Tibial nerve (tissue), 4 donors: ENCODE results near the gene PSMG4. TPM values are rescaled to one million over a fixed set of nuclear protein-coding genes. Genes with fewer than 3 reads are reported as not detected.

Experiments
- DNase-seq, 2 donors: peaks; one replicate each; pipeline ENCODE4 v3.0.0-alpha.2; 2019; ENCODE audit warnings: low spot score in 2 of 2
- H3K27ac ChIP-seq, 4 donors: fragments of 200-600 bp; sonication (generic) in 3 of 4; one replicate each; pipeline ENCODE4 v1.5.1; 2017 to 2019; ENCODE audit warnings: mild to moderate bottlenecking in 1 of 4
- H3K27me3 ChIP-seq, 2 donors: fragments of 200-600 bp; sonication (generic) in 1 of 2; one replicate each; pipeline versions ENCODE4 v1.5.1 to v1.6.0; 2017 to 2019
- H3K36me3 ChIP-seq, 3 donors: fragments of 200-600 bp; sonication (generic); one replicate each; pipeline ENCODE4 v1.5.1; 2018 to 2019
- H3K4me1 ChIP-seq, 4 donors: fragments of 200-600 bp; sonication (generic) in 3 of 4; one replicate each; pipeline ENCODE4 v1.5.1; 2017 to 2019
- H3K4me3 ChIP-seq, 4 donors: fragments of 200-600 bp; sonication (generic) in 3 of 4; one replicate each; pipeline ENCODE4 v1.5.1; 2017 to 2019; ENCODE audit warnings: mild to moderate bottlenecking in 1 of 4, moderate library complexity in 1 of 4
- H3K9me3 ChIP-seq, 4 donors: fragments of 200-600 bp; sonication (generic) in 3 of 4; one replicate each; pipeline ENCODE4 v1.5.1; 2017 to 2019
- EP300 ChIP-seq, 2 donors: sonication (generic); formaldehyde crosslinking; IDR thresholded peaks; one replicate each; pipeline ENCODE4 v1.6.1; 2017; ENCODE audit warnings: antibody characterized with exemption in 2 of 2, mild to moderate bottlenecking in 1 of 2
- POLR2A ChIP-seq, 2 donors: fragments of 450-650 bp; IDR thresholded peaks; one replicate each; pipeline ENCODE4 v1.6.1; 2017; ENCODE audit warnings: antibody characterized with exemption in 2 of 2, mild to moderate bottlenecking in 2 of 2, moderate library complexity in 2 of 2
- WGBS, 2 donors: methylation state at CpG; one replicate each; pipeline ENCODE4 v1.1.5; 2018; 5-methylcytosine and 5-hydroxymethylcytosine counted together
- total RNA-seq, 4 donors: library from RNA; depleted of rRNA; stranded (reverse); fragments of >200 nt; gene quantifications; one replicate each; pipeline ENCODE4 v1.1.0, GENCODE V29; 2016
- TF ChIP-seq, protein P1 (sequence below), 5 experiments: fragments of 200-600 bp in 3 of 5; fragments of 450-650 bp in 2 of 5; sonication (generic) in 3 of 5; IDR thresholded peaks; one replicate each; pipeline ENCODE4 v1.5.1; 2016 to 2019; ENCODE audit warnings: antibody characterized with exemption in 5 of 5, mild to moderate bottlenecking in 3 of 5, moderate library complexity in 2 of 5

The PSMG4 gene
- total RNA-seq, 4 donors from 2014 or later: 14.7 to 36.5 (median 31.8) TPM

GRCh38 chr6:3307436-3307835 is 48.7 kb downstream of the PSMG4 start:
- no peak overlapping the region for H3K4me3 ChIP-seq
- H3K36me3 ChIP-seq: peaks cover 0 to 11% (median 0%) of the 10 kb centered on the region in 3 donors
- WGBS, 2 donors: 96 to 97% methylated on average over 11 to 12 of the region's 12 CpGs
- no peaks in the 10 kb centered on the region for H3K4me1 ChIP-seq
- no peaks in the 10 kb centered on the region for H3K9me3 ChIP-seq
- TF ChIP-seq POLR2A (IDR thresholded peaks at IDR 0.05): no peak
- no peak for TF ChIP-seq EP300 (IDR thresholded peaks at IDR 0.05)
- TF ChIP-seq, protein P1, sequence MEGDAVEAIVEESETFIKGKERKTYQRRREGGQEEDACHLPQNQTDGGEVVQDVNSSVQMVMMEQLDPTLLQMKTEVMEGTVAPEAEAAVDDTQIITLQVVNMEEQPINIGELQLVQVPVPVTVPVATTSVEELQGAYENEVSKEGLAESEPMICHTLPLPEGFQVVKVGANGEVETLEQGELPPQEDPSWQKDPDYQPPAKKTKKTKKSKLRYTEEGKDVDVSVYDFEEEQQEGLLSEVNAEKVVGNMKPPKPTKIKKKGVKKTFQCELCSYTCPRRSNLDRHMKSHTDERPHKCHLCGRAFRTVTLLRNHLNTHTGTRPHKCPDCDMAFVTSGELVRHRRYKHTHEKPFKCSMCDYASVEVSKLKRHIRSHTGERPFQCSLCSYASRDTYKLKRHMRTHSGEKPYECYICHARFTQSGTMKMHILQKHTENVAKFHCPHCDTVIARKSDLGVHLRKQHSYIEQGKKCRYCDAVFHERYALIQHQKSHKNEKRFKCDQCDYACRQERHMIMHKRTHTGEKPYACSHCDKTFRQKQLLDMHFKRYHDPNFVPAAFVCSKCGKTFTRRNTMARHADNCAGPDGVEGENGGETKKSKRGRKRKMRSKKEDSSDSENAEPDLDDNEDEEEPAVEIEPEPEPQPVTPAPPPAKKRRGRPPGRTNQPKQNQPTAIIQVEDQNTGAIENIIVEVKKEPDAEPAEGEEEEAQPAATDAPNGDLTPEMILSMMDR (IDR thresholded peaks at IDR 0.05): no peak
- no peaks in the 10 kb centered on the region for H3K27me3 ChIP-seq
- H3K27ac ChIP-seq: no peak overlapping the region
- no peak for DNase-seq

DNA sequence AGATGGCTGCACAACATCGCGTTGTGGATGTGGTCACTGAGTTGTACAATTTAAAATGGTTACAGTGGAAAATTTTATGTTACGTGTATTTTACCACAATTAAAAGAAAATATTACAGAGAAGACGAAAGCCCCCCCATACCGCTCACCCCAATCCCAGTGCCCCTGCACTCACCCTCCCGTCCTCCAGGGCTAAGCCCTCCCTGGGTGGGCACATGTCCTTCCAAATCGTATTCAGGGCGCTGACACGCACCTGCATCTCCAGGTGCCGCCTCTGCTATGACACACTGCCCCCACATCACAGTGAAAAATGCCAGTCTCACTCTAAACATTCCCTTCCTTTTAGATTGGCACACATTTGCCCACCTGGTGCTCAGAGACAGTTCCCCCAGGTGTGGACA is 49.4 kb downstream of the PSMG4 start:
- Histone ChIP-seq H3K9me3 (no peaks in the 10 kb centered on the region), H3K27me3 (no peaks in the 10 kb centered on the region), H3K27ac (no peak overlapping the region), H3K4me1 (no peaks in the 10 kb centered on the region), H3K36me3 (peaks cover 0 to 10% (median 0%) of the 10 kb centered on the region in 3 donors), H3K4me3 (no peak overlapping the region)
- TF ChIP-seq, protein P1 (IDR thresholded peaks at IDR 0.05): no peak
- TF ChIP-seq EP300 (IDR thresholded peaks at IDR 0.05) (no peak), POLR2A (IDR thresholded peaks at IDR 0.05) (no peak)
- no peak for DNase-seq
- 95 to 97% methylated on average over 10 of the region's 10 CpGs for WGBS, 2 donors

DNA sequence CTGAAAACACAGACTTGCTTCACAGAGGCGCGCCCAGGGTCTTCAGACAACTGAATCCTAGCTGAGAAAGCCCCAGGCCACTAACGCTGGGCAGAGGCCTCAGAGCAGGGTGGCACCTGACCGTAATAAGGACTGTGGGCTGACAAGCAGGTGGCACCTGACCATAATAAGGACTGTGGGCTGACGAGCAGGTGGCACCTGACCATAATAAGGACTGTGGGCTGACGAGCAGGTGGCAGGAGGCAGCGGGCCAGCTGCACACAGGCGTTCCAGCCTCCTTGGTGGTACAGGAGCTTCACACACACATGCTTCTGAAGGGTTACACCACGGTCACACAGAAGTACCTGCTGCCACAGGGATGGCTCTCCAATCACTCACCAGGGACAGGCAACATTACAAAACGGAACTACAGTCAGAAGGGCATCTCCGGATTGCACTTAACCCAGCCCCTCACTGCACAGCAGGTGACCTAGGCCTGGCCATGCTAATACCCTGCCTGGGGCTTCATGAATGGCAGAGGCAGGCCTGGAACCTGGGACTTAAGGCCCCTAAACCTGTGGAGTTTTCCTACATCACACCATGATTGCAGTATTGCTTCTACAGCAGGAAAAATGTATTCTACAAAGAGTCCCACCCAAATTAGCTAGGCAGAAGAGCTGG is 50.8 kb downstream of the PSMG4 start:
- Histone ChIP-seq H3K27ac (no peak overlapping the region), H3K4me1 (no peaks in the 10 kb centered on the region), H3K9me3 (no peaks in the 10 kb centered on the region), H3K36me3 (peaks cover 0 to 5% (median 0%) of the 10 kb centered on the region in 3 donors), H3K4me3 (no peak overlapping the region), H3K27me3 (no peaks in the 10 kb centered on the region)
- no peak for TF ChIP-seq EP300 (IDR thresholded peaks at IDR 0.05)
- no peak for TF ChIP-seq POLR2A (IDR thresholded peaks at IDR 0.05)
- TF ChIP-seq, protein P1 (IDR thresholded peaks at IDR 0.05): no peak
- no peak for DNase-seq
- 83 to 85% methylated on average over 10 to 11 of the region's 11 CpGs for WGBS, 2 donors

DNA sequence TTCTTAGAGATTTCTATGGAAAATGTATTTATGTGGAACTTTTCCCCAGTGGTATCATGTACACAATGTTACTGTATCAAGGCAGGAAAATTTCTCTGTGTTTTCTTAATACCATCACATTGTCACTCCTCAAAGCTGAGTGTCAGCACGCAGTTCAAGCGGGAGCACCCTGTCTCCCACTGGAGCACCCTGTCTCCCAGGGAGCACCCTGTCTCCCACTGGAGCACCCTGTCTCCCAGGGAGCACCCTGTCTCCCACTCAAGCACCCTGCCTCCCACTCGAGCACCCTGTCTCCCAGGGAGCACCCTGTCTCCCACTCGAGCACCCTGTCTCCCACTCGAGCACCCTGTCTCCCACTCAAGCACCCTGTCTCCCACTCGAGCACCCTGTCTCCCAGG is 51.3 kb downstream of the PSMG4 start:
- no peak for DNase-seq
- H3K27me3 ChIP-seq: no peaks in the 10 kb centered on the region
- TF ChIP-seq EP300 (IDR thresholded peaks at IDR 0.05) (no peak), POLR2A (IDR thresholded peaks at IDR 0.05) (no peak)
- TF ChIP-seq, protein P1 (IDR thresholded peaks at IDR 0.05): no peak
- 78 to 86% methylated on average over 6 of the region's 6 CpGs for WGBS, 2 donors
- H3K27ac ChIP-seq: no peak overlapping the region
- H3K9me3 ChIP-seq: no peaks in the 10 kb centered on the region
- peaks cover 0 to 5% (median 0%) of the 10 kb centered on the region in 3 donors for H3K36me3 ChIP-seq
- no peak overlapping the region for H3K4me3 ChIP-seq
- H3K4me1 ChIP-seq: no peaks in the 10 kb centered on the region

DNA sequence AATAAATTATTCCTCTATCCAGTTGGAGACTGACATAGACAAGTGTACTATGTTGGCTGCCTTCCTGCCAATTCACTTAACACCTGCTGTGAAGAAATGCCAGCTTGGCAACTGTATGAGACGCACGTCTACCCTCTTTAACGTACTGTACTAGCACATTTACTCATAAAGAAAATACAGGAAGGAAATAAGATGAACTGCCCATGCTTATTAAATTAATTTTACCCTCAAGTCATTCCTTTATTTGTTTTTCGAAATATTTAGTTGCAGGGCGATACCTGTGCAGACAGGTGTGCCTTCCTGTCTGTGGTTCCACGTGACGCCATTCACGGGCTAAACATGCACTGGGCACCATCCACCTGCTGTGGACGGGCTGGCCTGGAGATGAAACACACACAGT is 52.0 kb downstream of the PSMG4 start:
- Histone ChIP-seq H3K4me1 (no peaks in the 10 kb centered on the region), H3K9me3 (no peaks in the 10 kb centered on the region), H3K27ac (no peak overlapping the region), H3K4me3 (no peak overlapping the region), H3K36me3 (peaks cover 0 to 8% (median 0%) of the 10 kb centered on the region in 3 donors), H3K27me3 (no peaks in the 10 kb centered on the region)
- TF ChIP-seq POLR2A (IDR thresholded peaks at IDR 0.05): no peak
- TF ChIP-seq EP300 (IDR thresholded peaks at IDR 0.05): no peak
- TF ChIP-seq, protein P1 (IDR thresholded peaks at IDR 0.05): no peak
- DNase-seq: no peak
- WGBS, 2 donors: 89 to 91% methylated on average over 9 of the region's 9 CpGs
